DOHH2 (cell line): ENCODE measurements around the gene ENO2.

Experiments
- H3F3A ChIP-seq: fragments of 200-600 bp; sonication (generic), shearing (Covaris generic); 2 replicates; pipeline ENCODE4 v1.6.0; 2016; ENCODE audit warnings: antibody characterized with exemption, mild to moderate bottlenecking; ENCODE audit not compliant: control insufficient read depth, insufficient read depth
- H3K27ac ChIP-seq: fragments of 200-600 bp; sonication (generic); 2 replicates; pipeline ENCODE4 v1.5.1; 2014; ENCODE audit warnings: low read depth, mild to moderate bottlenecking, low read length, moderate library complexity
- H3K27me3 ChIP-seq: fragments of 200-600 bp; sonication (generic); 2 replicates; pipeline ENCODE4 v1.6.1; 2014; ENCODE audit warnings: mild to moderate bottlenecking, low read length, mixed read lengths; ENCODE audit not compliant: control insufficient read depth
- H3K36me3 ChIP-seq: fragments of 200-600 bp; sonication (generic); 2 replicates; pipeline ENCODE4 v1.6.1; 2014; ENCODE audit warnings: mild to moderate bottlenecking, low read length, moderate library complexity, mixed read lengths; ENCODE audit not compliant: control insufficient read depth
- H3K4me1 ChIP-seq: fragments of 200-600 bp; sonication (generic); 2 replicates; pipeline ENCODE4 v1.6.1; 2014; ENCODE audit warnings: mild to moderate bottlenecking, low read length, mixed read lengths; ENCODE audit not compliant: control insufficient read depth
- H3K4me2 ChIP-seq: fragments of 200-600 bp; sonication (generic); 2 replicates; pipeline ENCODE4 v1.6.0; 2014; ENCODE audit warnings: mild to moderate bottlenecking, low read length, moderate library complexity
- H3K4me3 ChIP-seq: fragments of 200-600 bp; sonication (generic); 2 replicates; pipeline ENCODE4 v1.5.1; 2014; ENCODE audit warnings: mild to moderate bottlenecking, low read length, mixed read lengths
- H3K79me2 ChIP-seq: fragments of 200-600 bp; sonication (generic); 2 replicates; pipeline ENCODE4 v1.6.1; 2014; ENCODE audit warnings: mild to moderate bottlenecking, low read length, mixed read lengths; ENCODE audit not compliant: control insufficient read depth
- H3K9me2 ChIP-seq: fragments of 200-600 bp; sonication (generic); replicated peaks from 2 replicates; pipeline ENCODE4 v1.6.1; 2014; ENCODE audit warnings: mild to moderate bottlenecking, low read length, mixed read lengths; ENCODE audit not compliant: control insufficient read depth
- H3K9me3 ChIP-seq: fragments of 200-600 bp; sonication (generic); 2 replicates; pipeline ENCODE4 v1.6.1; 2014; ENCODE audit warnings: antibody characterized with exemption, low read length, mixed read lengths; ENCODE audit not compliant: control insufficient read depth, insufficient read depth
- H4K20me1 ChIP-seq: fragments of 200-600 bp; sonication (generic); 2 replicates; pipeline ENCODE4 v1.6.0; 2014; ENCODE audit warnings: low read depth, mild to moderate bottlenecking, antibody characterized with exemption, low read length, moderate library complexity; ENCODE audit not compliant: control insufficient read depth, insufficient read depth
- EZH2phosphoT487 ChIP-seq: fragments of 200-600 bp; sonication (generic); IDR thresholded peaks from 2 replicates; pipeline ENCODE4 v1.6.1; 2017; ENCODE audit warnings: borderline replicate concordance, mild to moderate bottlenecking, antibody characterized with exemption, low read length, moderate library complexity, mixed read lengths
- TF ChIP-seq, protein P1 (sequence below): fragments of 200-600 bp; sonication (generic); IDR thresholded peaks from one replicate; pipeline ENCODE4 v1.5.1; 2014; ENCODE audit warnings: antibody characterized with exemption, mild to moderate bottlenecking, low read depth, low read length; ENCODE audit not compliant: poor library complexity, severe bottlenecking

Gene ENO2

DNA sequence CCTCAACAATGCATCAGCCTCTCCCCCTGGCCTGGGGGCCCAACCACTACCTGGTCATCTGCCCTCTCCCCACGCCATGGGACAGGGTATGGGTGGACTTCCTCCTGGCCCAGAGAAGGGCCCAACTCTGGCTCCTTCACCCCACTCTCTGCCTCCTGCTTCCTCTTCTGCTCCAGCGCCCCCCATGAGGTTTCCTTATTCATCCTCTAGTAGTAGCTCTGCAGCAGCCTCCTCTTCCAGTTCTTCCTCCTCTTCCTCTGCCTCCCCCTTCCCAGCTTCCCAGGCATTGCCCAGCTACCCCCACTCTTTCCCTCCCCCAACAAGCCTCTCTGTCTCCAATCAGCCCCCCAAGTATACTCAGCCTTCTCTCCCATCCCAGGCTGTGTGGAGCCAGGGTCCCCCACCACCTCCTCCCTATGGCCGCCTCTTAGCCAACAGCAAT lies 21.8 kb downstream of the ENO2 start:
- TF ChIP-seq EZH2phosphoT487: no peak
- TF ChIP-seq, protein P1, sequence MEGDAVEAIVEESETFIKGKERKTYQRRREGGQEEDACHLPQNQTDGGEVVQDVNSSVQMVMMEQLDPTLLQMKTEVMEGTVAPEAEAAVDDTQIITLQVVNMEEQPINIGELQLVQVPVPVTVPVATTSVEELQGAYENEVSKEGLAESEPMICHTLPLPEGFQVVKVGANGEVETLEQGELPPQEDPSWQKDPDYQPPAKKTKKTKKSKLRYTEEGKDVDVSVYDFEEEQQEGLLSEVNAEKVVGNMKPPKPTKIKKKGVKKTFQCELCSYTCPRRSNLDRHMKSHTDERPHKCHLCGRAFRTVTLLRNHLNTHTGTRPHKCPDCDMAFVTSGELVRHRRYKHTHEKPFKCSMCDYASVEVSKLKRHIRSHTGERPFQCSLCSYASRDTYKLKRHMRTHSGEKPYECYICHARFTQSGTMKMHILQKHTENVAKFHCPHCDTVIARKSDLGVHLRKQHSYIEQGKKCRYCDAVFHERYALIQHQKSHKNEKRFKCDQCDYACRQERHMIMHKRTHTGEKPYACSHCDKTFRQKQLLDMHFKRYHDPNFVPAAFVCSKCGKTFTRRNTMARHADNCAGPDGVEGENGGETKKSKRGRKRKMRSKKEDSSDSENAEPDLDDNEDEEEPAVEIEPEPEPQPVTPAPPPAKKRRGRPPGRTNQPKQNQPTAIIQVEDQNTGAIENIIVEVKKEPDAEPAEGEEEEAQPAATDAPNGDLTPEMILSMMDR: no peak
- Histone ChIP-seq H4K20me1 (no peaks in the 10 kb centered on the region), H3K4me1 (peaks cover 18% of the 10 kb centered on the region), H3K4me2 (peak overlapping the region; percentile 96), H3K27ac (no peak overlapping the region), H3K27me3 (no peaks in the 10 kb centered on the region), H3F3A (peaks cover 5% of the 10 kb centered on the region; the same call in 1 of the 2 replicates), H3K36me3 (peaks cover 2% of the 10 kb centered on the region), H3K9me3 (no peaks in the 10 kb centered on the region), H3K9me2 (no peaks in the 10 kb centered on the region), H3K4me3 (peak overlapping the region; percentile 88), H3K79me2 (peaks cover 14% of the 10 kb centered on the region)

GRCh38 chr12:6936636-6937480 lies 22.5 kb downstream of the ENO2 start:
- no peaks in the 10 kb centered on the region for H3K9me3 ChIP-seq
- H3F3A ChIP-seq: peaks cover 5% of the 10 kb centered on the region; the same call in 1 of the 2 replicates
- H3K27ac ChIP-seq: peak overlapping the region; percentile 85
- H3K4me3 ChIP-seq: peak overlapping the region; percentile 88
- H3K27me3 ChIP-seq: no peaks in the 10 kb centered on the region
- peaks cover 18% of the 10 kb centered on the region for H3K4me1 ChIP-seq
- no peaks in the 10 kb centered on the region for H3K9me2 ChIP-seq
- peak overlapping the region; percentile 96 for H3K4me2 ChIP-seq
- peaks cover 2% of the 10 kb centered on the region for H3K36me3 ChIP-seq
- no peaks in the 10 kb centered on the region for H4K20me1 ChIP-seq
- peaks cover 14% of the 10 kb centered on the region for H3K79me2 ChIP-seq
- no peak for TF ChIP-seq EZH2phosphoT487
- TF ChIP-seq, protein P1: peak; percentile 54

- peaks cover 14% of the 10 kb centered on the region for H3K79me2 ChIP-seq
- peaks cover 1% of the 10 kb centered on the region; the same call in 1 of the 2 replicates for H3F3A ChIP-seq
- H3K36me3 ChIP-seq: peaks cover 2% of the 10 kb centered on the region
- no peaks in the 10 kb centered on the region for H3K9me3 ChIP-seq
- no peaks in the 10 kb centered on the region for H4K20me1 ChIP-seq
- peaks cover 18% of the 10 kb centered on the region for H3K4me1 ChIP-seq
- peak overlapping the region; percentile 88 for H3K4me3 ChIP-seq
- H3K27ac ChIP-seq: peak overlapping the region; percentile 85
- H3K4me2 ChIP-seq: peak overlapping the region; percentile 96
- no peaks in the 10 kb centered on the region for H3K27me3 ChIP-seq
- no peak for TF ChIP-seq EZH2phosphoT487
- TF ChIP-seq, protein P1: peak; percentile 95
- no peaks in the 10 kb centered on the region for H3K9me2 ChIP-seq
Measured at GRCh38 chr12:6937481-6938352, 23.3 kb downstream of the ENO2 start.
